GM23248 (cell line): ENCODE measurements around the gene L3MBTL3. TPM values are rescaled to one million over a fixed set of nuclear protein-coding genes. Genes with fewer than 3 reads are reported as not detected.
A peak's percentile ranks its signal among the peaks of the same experiment; 100 is the strongest.
"Not testable (repeated sequence)": the region's sequence is repeated elsewhere in the genome, so short reads cannot be mapped to it uniquely, and the experiment has no call there.

Source experiments
- DNase-seq: peaks from one replicate; pipeline ENCODE4 v3.0.0-alpha.2; 2015
- H2AFZ ChIP-seq: fragments of 200-600 bp; sonication (generic); 2 replicates; pipeline ENCODE4 v1.6.1; 2016; ENCODE audit warnings: antibody characterized with exemption
- H3F3A ChIP-seq: fragments of 200-600 bp; sonication (generic); 2 replicates; pipeline ENCODE4 v1.6.1; 2016; ENCODE audit warnings: mild to moderate bottlenecking, antibody characterized with exemption, mixed run types; ENCODE audit not compliant: insufficient read depth
- H3K27ac ChIP-seq: fragments of 200-600 bp; sonication (generic); 2 replicates; pipeline ENCODE4 v1.5.1; 2016; ENCODE audit warnings: mild to moderate bottlenecking
- H3K27me3 ChIP-seq: fragments of 200-600 bp; sonication (generic); replicated peaks from 2 replicates; pipeline ENCODE4 v1.6.1; 2016; ENCODE audit warnings: mild to moderate bottlenecking; ENCODE audit not compliant: insufficient read depth
- H3K36me3 ChIP-seq: fragments of 200-600 bp; sonication (generic); 2 replicates; pipeline ENCODE4 v1.6.1; 2016; ENCODE audit warnings: low read depth, mild to moderate bottlenecking
- H3K4me1 ChIP-seq: fragments of 200-600 bp; sonication (generic); 2 replicates; pipeline ENCODE4 v1.6.1; 2016; ENCODE audit warnings: mild to moderate bottlenecking; ENCODE audit not compliant: insufficient read depth
- H3K4me2 ChIP-seq: fragments of 200-600 bp; sonication (generic); one replicate; pipeline ENCODE4 v1.6.1; 2016; ENCODE audit warnings: mild to moderate bottlenecking; ENCODE audit not compliant: unreplicated experiment
- H3K4me3 ChIP-seq: fragments of 200-600 bp; sonication (generic); 2 replicates; pipeline ENCODE4 v1.5.1; 2016; ENCODE audit warnings: mild to moderate bottlenecking
- H3K79me2 ChIP-seq: fragments of 200-600 bp; sonication (generic); 2 replicates; pipeline ENCODE4 v1.6.1; 2016; ENCODE audit warnings: mild to moderate bottlenecking; ENCODE audit not compliant: insufficient read depth
- H3K9ac ChIP-seq: fragments of 200-600 bp; sonication (generic); 2 replicates; pipeline ENCODE4 v1.6.1; 2016; ENCODE audit warnings: mild to moderate bottlenecking
- H3K9me2 ChIP-seq: fragments of 200-600 bp; sonication (generic); 2 replicates; pipeline ENCODE4 v1.6.1; 2016; ENCODE audit warnings: mixed run types, mild to moderate bottlenecking, moderate library complexity; ENCODE audit not compliant: insufficient read depth
- H3K9me3 ChIP-seq: fragments of 200-600 bp; sonication (generic); one replicate; pipeline ENCODE4 v1.6.1; 2017; ENCODE audit warnings: low read depth
- H4K20me1 ChIP-seq: fragments of 200-600 bp; sonication (generic); 2 replicates; pipeline ENCODE4 v1.6.0; 2016; ENCODE audit not compliant: insufficient read depth
- EZH2 ChIP-seq: fragments of 200-600 bp; sonication (generic); IDR thresholded peaks from 2 replicates; pipeline ENCODE4 v1.6.1; 2018; ENCODE audit warnings: antibody characterized with exemption, mild to moderate bottlenecking; ENCODE audit not compliant: insufficient read depth, poor library complexity, severe bottlenecking
- EZH2phosphoT487 ChIP-seq: fragments of 200-600 bp; sonication (generic); IDR thresholded peaks from 2 replicates; pipeline ENCODE4 v1.6.1; 2018; ENCODE audit warnings: antibody characterized with exemption, moderate library complexity, mild to moderate bottlenecking, low read depth; ENCODE audit not compliant: insufficient read depth
- WGBS, 2 experiments: methylation state at CpG; one replicate each; pipeline ENCODE4 v1.1.6; 2015 to 2017; ENCODE audit warnings: low lambda C conversion rate in 2 of 2, low coverage in 1 of 2; ENCODE audit errors: missing lambda C conversion rate in 2 of 2; 5-methylcytosine and 5-hydroxymethylcytosine counted together
- in situ Hi-C: fragments of 300-500 bp; cut with MboI; formaldehyde crosslinking; loops from 2 replicates; pipeline ENCODE4 v1.15.0; 2020
- polyA plus RNA-seq: library from polyadenylated mRNA; unstranded; fragments of >200 nt; fragmentation: Nextera tagmentation; extraction: Ambion mirVana; gene quantifications from 2 replicates; pipeline ENCODE4 v1.2.1, GENCODE V29; 2016
- total RNA-seq: library from RNA; depleted of rRNA; stranded (reverse); fragments of >200 nt; shearing (Covaris generic); gene quantifications from 2 replicates; pipeline ENCODE4 v1.2.3, GENCODE V29; 2014

Gene L3MBTL3
- total and polyA plus RNA-seq, 2 experiments from 2014 or later = 3.3 to 4.3 TPM

- Histone ChIP-seq H3K9ac (no peak overlapping the region), H3K4me3 (no peak overlapping the region), H3F3A (no peaks in the 10 kb centered on the region), H3K27me3 (no peaks in the 10 kb centered on the region), H3K79me2 (no peaks in the 10 kb centered on the region), H3K4me1 (no peaks in the 10 kb centered on the region), H2AFZ (no peak overlapping the region), H3K27ac (no peak overlapping the region), H4K20me1 (no peaks in the 10 kb centered on the region), H3K9me2 (no peaks in the 10 kb centered on the region), H3K9me3 (no peaks in the 10 kb centered on the region), H3K36me3 (no peaks in the 10 kb centered on the region), H3K4me2 (no peak overlapping the region)
- no peak for TF ChIP-seq EZH2phosphoT487
- TF ChIP-seq EZH2 = no peak
- whole genome bisulfite sequencing, 2 experiments = 71 to 75% methylated on average over 4 of the region's 4 CpGs
- no peak for DNase-seq
- in situ Hi-C loops = no loop called here
Measured at GRCh38 chr6:130164251-130164650, 145.9 kb downstream of the L3MBTL3 start.

- TF ChIP-seq EZH2 (no peak), EZH2phosphoT487 (no peak)
- H3F3A ChIP-seq = no peaks in the 10 kb centered on the region
- DNase-seq = peak; percentile 39
- no peaks in the 10 kb centered on the region for H3K9me2 ChIP-seq
- no peak overlapping the region for H3K4me3 ChIP-seq
- no peak overlapping the region for H3K9ac ChIP-seq
- WGBS, 2 experiments = 55 to 61% methylated on average over 5 of the region's 5 CpGs
- H3K9me3 ChIP-seq = no peaks in the 10 kb centered on the region
- 0 out of 2 replicates have a peak, but pooled peaks cover 3% of the 10 kb centered on the region for H4K20me1 ChIP-seq
- H3K79me2 ChIP-seq = no peaks in the 10 kb centered on the region
- no peak overlapping the region for H2AFZ ChIP-seq
- H3K4me2 ChIP-seq = no peak overlapping the region
- no peaks in the 10 kb centered on the region for H3K4me1 ChIP-seq
- no peak overlapping the region for H3K27ac ChIP-seq
- in situ Hi-C loops = no loop called here
- H3K27me3 ChIP-seq = no peaks in the 10 kb centered on the region
- H3K36me3 ChIP-seq = no peaks in the 10 kb centered on the region
Measured at GRCh38 chr6:130167655-130168054, 149.3 kb downstream of the L3MBTL3 start.

GRCh38 chr6:130170160-130170559 lies 151.8 kb downstream of the L3MBTL3 start:
- H3K4me2 ChIP-seq, H3K79me2 ChIP-seq, H3K4me3 ChIP-seq, in situ Hi-C loops, H3K9ac ChIP-seq, H3K9me2 ChIP-seq, H3F3A ChIP-seq, DNase-seq, H3K9me3 ChIP-seq, H4K20me1 ChIP-seq, H3K4me1 ChIP-seq, H3K27ac ChIP-seq, H3K27me3 ChIP-seq, H2AFZ ChIP-seq, H3K36me3 ChIP-seq: not testable (repeated sequence)
- WGBS, 2 experiments = 70 to 84% methylated on average over 4 of the region's 4 CpGs

GRCh38 chr6:130173377-130174004 lies 155.1 kb downstream of the L3MBTL3 start:
- WGBS, 2 experiments = 46 to 48% methylated on average over 4 of the region's 4 CpGs
- H3K4me3 ChIP-seq, H3K4me1 ChIP-seq, H3K9me3 ChIP-seq, H3F3A ChIP-seq, H3K4me2 ChIP-seq, H3K9me2 ChIP-seq, H3K27me3 ChIP-seq, H3K27ac ChIP-seq, H4K20me1 ChIP-seq, H3K79me2 ChIP-seq, DNase-seq, H2AFZ ChIP-seq, in situ Hi-C loops, H3K36me3 ChIP-seq, H3K9ac ChIP-seq: not testable (repeated sequence)

GRCh38 chr6:130176378-130176777 lies 158.0 kb downstream of the L3MBTL3 start:
- DNase-seq = no peak
- H3K79me2 ChIP-seq = no peaks in the 10 kb centered on the region
- WGBS, 2 experiments = 97 to 100% methylated on average over 1 of the region's 1 CpG
- no peak overlapping the region for H3K4me3 ChIP-seq
- H3K36me3 ChIP-seq = no peaks in the 10 kb centered on the region
- no peak overlapping the region for H2AFZ ChIP-seq
- H3K9me3 ChIP-seq = no peaks in the 10 kb centered on the region
- no peak overlapping the region for H3K9ac ChIP-seq
- H3K27ac ChIP-seq = no peak overlapping the region
- peaks cover 7% of the 10 kb centered on the region for H3F3A ChIP-seq
- no peaks in the 10 kb centered on the region for H3K9me2 ChIP-seq
- no peaks in the 10 kb centered on the region for H3K27me3 ChIP-seq
- peaks cover 7% of the 10 kb centered on the region for H3K4me1 ChIP-seq
- in situ Hi-C loops = no loop called here
- H4K20me1 ChIP-seq = 0 out of 2 replicates have a peak, but pooled peaks cover 2% of the 10 kb centered on the region
- TF ChIP-seq EZH2phosphoT487 (no peak), EZH2 (no peak)
- no peak overlapping the region for H3K4me2 ChIP-seq
